ENCODE data around the gene TSPAN14.

Gene TSPAN14

GRCh38 chr10:80451132-80451531 lies 3.0 kb upstream of the TSPAN14 start:
- H3K4me2 ChIP-seq (ENCODE audit: low read depth, low read length, poor library complexity, severe bottlenecking): no peak overlapping the region
- no peak overlapping the region for H3K9ac ChIP-seq (ENCODE audit: low read depth, low read length, poor library complexity, severe bottlenecking)
- no peak for TF ChIP-seq CTCF (conservative IDR thresholded peaks at IDR 0.05; ENCODE audit: low read length)
- H3F3A ChIP-seq (ENCODE audit: low read depth): peaks cover 15% of the 10 kb centered on the region; the same call in 1 of the 2 replicates
- H3K4me1 ChIP-seq (ENCODE audit: insufficient read depth, low read length, poor library complexity, severe bottlenecking): peaks cover 10% of the 10 kb centered on the region
- H3K36me3 ChIP-seq (ENCODE audit: insufficient read depth, low read length): no peaks in the 10 kb centered on the region
- H3K27me3 ChIP-seq (ENCODE audit: insufficient read depth, low read length, poor library complexity, severe bottlenecking): no peaks in the 10 kb centered on the region
- H2AFZ ChIP-seq (ENCODE audit: low read length): no peak overlapping the region
- H4K20me1 ChIP-seq (ENCODE audit: insufficient read depth, low read length, poor library complexity, severe bottlenecking): peaks cover 13% of the 10 kb centered on the region
- H3K9me3 ChIP-seq (ENCODE audit: insufficient read depth, low read depth, low read length): no peaks in the 10 kb centered on the region
- H3K4me3 ChIP-seq (ENCODE audit: low read length, poor library complexity, severe bottlenecking): no peak overlapping the region
- no peaks in the 10 kb centered on the region for H3K9me2 ChIP-seq (replicated peaks; ENCODE audit: low read depth, low read length)
- peaks cover 15% of the 10 kb centered on the region for H3K79me2 ChIP-seq (ENCODE audit: insufficient read depth, low read length)

- H3K9me3 ChIP-seq (ENCODE audit: insufficient read depth, low read depth, low read length): no peaks in the 10 kb centered on the region
- H3F3A ChIP-seq (ENCODE audit: low read depth): peaks cover 15% of the 10 kb centered on the region; the same call in 1 of the 2 replicates
- no peak overlapping the region for H3K4me2 ChIP-seq (ENCODE audit: low read depth, low read length, poor library complexity, severe bottlenecking)
- H3K27me3 ChIP-seq (ENCODE audit: insufficient read depth, low read length, poor library complexity, severe bottlenecking): no peaks in the 10 kb centered on the region
- H2AFZ ChIP-seq (ENCODE audit: low read length): no peak overlapping the region
- H3K36me3 ChIP-seq (ENCODE audit: insufficient read depth, low read length): no peaks in the 10 kb centered on the region
- H4K20me1 ChIP-seq (ENCODE audit: insufficient read depth, low read length, poor library complexity, severe bottlenecking): peaks cover 17% of the 10 kb centered on the region
- H3K4me3 ChIP-seq (ENCODE audit: low read length, poor library complexity, severe bottlenecking): no peak overlapping the region
- H3K9ac ChIP-seq (ENCODE audit: low read depth, low read length, poor library complexity, severe bottlenecking): no peak overlapping the region
- H3K79me2 ChIP-seq (ENCODE audit: insufficient read depth, low read length): peaks cover 25% of the 10 kb centered on the region
- no peaks in the 10 kb centered on the region for H3K9me2 ChIP-seq (replicated peaks; ENCODE audit: low read depth, low read length)
- TF ChIP-seq CTCF (conservative IDR thresholded peaks at IDR 0.05; ENCODE audit: low read length): no peak
- TF ChIP-seq EZH2phosphoT487 (IDR thresholded peaks at IDR 0.05; ENCODE audit: borderline replicate concordance): no peak
- H3K4me1 ChIP-seq (ENCODE audit: insufficient read depth, low read length, poor library complexity, severe bottlenecking): peaks cover 14% of the 10 kb centered on the region
Observed at GRCh38 chr10:80452069-80452468, 2.0 kb upstream of the TSPAN14 start.

- peaks cover 18% of the 10 kb centered on the region for H3K4me1 ChIP-seq (ENCODE audit: insufficient read depth, low read length, poor library complexity, severe bottlenecking)
- H2AFZ ChIP-seq (ENCODE audit: low read length): no peak overlapping the region
Observed at GRCh38 chr10:80452640-80453039, 1.5 kb upstream of the TSPAN14 start.

More at GRCh38 chr10:80452640-80453039, 1.5 kb upstream of the TSPAN14 start:
- no peaks in the 10 kb centered on the region for H3K27me3 ChIP-seq (ENCODE audit: insufficient read depth, low read length, poor library complexity, severe bottlenecking)
- H3K4me2 ChIP-seq (ENCODE audit: low read depth, low read length, poor library complexity, severe bottlenecking): no peak overlapping the region
- no peaks in the 10 kb centered on the region for H3K9me3 ChIP-seq (ENCODE audit: insufficient read depth, low read depth, low read length)
- no peaks in the 10 kb centered on the region for H3K36me3 ChIP-seq (ENCODE audit: insufficient read depth, low read length)
- TF ChIP-seq EZH2phosphoT487 (IDR thresholded peaks at IDR 0.05; ENCODE audit: borderline replicate concordance): no peak
- TF ChIP-seq CTCF (conservative IDR thresholded peaks at IDR 0.05; ENCODE audit: low read length): no peak
- H3K4me3 ChIP-seq (ENCODE audit: low read length, poor library complexity, severe bottlenecking): no peak overlapping the region
- no peak overlapping the region for H3K9ac ChIP-seq (ENCODE audit: low read depth, low read length, poor library complexity, severe bottlenecking)
- peaks cover 20% of the 10 kb centered on the region for H4K20me1 ChIP-seq (ENCODE audit: insufficient read depth, low read length, poor library complexity, severe bottlenecking)
- H3F3A ChIP-seq (ENCODE audit: low read depth): peaks cover 15% of the 10 kb centered on the region; the same call in 1 of the 2 replicates
- H3K79me2 ChIP-seq (ENCODE audit: insufficient read depth, low read length): peaks cover 30% of the 10 kb centered on the region
- H3K9me2 ChIP-seq (replicated peaks; ENCODE audit: low read depth, low read length): no peaks in the 10 kb centered on the region
